GM19395 (cell line): ENCODE data around the gene BNC1.
"Not testable (repeated sequence)": the region's sequence is repeated elsewhere in the genome, so short reads cannot be mapped to it uniquely, and the experiment has no call there.

Experiments
- ATAC-seq: cut with Tn5 transposase; IDR thresholded peaks from one replicate; pipeline ENCODE4 v1.9.1; 2021; ENCODE audit warnings: mild to moderate bottlenecking, moderate library complexity; ENCODE audit not compliant: unreplicated experiment

BNC1 gene

DNA sequence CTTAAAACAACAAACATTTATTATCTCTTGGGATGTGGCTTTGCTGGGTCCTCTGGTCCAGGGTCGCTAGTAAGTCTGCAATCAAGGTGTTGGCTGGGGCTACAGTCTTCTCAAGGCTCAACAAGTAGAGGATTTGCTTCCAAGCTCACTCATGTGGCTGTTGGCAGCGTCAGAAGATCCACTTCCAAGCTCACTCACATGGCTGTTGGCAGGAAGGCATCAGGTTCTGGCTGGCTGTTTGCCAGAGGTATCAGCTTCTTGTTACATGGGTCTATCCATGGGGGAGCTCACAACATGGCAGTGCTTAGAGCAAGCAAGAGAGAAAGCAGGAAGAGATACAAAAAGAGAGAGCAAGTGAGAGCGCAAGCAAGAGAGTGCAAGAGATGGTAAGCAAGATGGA, 15.0 kb upstream of the BNC1 start:
- ATAC-seq, result no peak

DNA sequence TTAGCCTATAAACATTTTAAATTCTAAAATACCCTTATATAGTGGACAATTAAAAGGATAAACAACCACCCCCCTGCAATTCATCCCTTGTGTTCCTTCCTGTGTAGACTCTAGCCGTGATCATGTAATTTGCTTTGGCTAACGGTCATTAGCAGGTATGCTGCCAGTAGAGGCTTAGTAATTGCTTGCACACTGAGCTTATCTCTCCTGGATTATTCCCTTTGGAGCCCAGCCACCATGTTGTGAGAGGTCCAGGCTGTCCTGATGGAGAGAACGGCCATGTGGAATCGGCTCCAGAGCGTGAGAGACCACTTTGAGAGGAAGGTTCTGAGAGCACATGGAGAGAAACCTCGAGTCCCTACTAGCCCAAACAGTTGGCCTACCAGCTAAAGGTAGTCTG, 11.0 kb upstream of the BNC1 start:
- no peak for ATAC-seq

DNA sequence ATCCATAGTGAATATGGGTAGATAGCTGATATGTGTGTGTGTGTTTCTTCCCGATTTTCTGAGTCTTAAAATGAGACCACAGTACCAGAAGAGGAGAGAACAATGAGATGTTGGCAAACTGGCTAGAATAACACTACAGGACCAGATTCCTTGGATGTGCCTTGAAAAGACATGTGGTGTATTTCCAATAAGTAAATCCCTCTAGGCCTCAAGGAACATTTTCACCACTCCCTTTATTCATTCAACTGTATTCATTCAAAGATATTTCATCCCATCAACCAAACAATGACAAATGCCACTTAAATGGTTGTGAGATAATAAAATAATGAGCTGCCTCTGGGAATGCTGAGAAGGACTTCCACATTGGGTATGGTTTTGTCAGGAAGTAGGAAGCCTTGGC, 8.7 kb upstream of the BNC1 start:
- ATAC-seq, result no peak

DNA sequence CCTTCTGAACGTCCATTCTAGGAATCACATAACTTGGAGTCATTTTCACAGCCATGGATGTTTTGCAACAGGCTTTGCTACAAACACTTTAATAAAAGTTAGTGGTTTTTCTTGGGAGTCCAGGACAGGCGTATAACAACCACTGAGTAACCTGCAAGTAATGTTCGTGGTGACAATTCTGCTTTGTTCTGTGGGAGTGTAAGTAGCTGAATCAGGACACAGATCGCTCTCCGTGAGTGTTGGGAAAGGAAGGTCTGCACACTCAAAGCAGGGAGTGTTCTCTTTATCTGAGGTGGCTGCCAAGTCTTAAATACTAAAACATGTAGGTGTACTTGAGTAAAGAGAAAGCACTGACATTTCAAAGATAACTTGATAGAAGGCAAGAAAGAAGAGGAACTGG, 7.9 kb upstream of the BNC1 start:
- ATAC-seq, result no peak

DNA sequence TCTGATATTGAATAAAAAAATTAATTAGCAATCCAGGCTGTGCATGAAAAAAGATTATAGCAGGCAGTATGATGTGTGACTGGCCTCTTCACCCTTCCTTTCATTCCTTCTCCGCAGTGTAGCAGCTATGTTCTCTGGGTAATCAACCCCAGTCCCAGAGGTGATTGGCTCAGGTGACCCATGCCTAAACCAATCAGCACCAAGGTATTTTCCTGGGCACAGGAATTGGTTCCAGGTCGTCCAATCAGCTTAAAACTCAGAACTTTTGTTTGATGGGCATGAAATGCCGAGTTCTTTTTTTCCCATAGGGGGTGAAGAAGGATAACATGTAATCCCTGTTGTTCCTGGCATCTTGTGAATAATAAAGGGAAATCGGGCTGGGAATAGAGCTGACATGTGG, 5.8 kb upstream of the BNC1 start:
- ATAC-seq, result no peak

DNA sequence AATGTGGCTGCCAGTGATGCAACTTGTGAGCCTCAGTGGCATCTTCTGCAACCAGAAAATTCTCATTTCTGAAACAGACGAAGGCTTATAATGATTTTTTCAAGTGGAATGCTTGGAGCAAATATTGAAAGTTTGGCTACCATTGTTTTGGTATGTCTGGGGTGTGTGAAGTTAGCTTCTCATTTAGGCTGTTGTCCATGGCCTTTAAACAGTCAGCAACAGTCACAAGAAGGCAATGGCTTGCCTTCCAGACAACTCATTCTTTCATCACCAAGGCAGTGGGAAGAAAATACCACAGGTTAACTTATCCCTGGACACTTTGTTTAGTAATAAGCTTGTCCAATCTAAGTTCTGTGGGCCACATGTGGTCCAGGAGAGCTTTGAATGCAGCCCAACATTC, 4.7 kb upstream of the BNC1 start:
- ATAC-seq, result no peak

DNA sequence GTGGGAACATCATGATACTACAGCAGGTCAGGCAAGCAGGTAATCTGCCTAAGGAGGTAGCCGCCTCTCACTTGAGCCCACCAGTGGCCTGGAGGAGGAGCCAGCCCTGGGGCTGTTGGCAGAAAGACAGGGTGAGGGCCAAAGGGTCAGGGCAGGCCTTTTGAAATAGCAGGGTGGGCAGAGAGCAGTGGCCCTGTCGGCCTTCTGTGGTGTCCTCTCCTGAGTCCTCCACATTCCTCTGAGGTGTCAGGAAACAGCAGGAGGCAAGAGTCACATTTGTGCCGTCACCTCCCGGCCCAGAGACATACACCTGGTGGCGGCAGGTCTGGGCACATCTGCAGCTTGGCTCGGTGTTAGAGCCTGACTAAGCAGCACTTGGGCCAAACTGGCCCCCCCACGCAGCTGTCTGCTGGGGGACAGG, 3.9 kb upstream of the BNC1 start:
- no peak for ATAC-seq

DNA sequence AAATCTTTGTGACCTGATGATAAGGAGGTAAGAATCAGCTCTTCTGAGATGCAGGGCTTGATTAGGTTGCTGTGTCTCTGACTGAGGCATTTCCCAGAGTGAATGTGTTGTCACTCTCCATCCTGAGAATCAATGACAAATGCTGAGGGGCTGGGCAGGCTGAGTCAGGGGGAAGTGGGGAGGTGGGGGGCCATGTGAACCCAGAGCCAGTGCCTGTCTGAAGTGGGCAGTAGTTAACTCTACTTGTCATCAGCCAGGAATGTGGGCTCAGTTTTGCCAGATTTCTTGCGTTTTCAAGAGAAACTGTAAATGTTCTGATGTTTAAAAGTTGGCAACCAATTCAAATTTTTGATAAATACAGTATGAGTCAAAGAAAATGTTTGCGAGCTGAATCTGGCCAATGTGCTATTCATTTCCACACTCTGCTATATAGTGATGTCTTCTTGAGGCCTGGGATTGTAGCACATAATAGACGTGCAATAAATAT, 3.1 kb upstream of the BNC1 start:
- no peak for ATAC-seq

DNA sequence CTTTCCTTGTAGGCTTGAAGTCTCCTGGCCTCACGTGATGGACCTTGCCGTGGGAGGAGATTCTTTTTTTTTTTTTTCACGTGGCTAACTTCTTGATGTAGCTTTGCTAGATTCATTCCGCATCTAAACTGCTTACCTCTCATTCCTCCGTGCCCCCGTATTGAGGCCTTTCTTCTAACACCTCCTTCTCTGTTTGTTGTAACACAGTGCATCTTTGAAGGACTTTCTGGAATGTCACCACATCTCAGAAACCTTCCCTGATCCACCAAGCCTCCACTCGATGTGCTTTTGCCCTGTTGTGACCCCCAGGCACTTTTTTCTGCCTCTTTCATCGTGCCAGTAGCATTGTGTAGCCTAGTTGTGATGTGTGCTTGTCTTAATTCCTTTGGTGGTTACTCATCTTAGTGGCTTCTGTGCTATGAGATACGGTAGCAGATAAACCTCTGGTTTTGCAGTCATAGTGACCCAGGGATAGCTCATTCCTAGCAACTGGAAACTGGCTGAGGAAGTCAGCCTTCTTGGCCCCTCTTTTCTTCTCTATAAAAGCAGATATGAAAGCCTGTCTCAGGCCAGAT, 1.6 kb upstream of the BNC1 start:
- ATAC-seq, result no peak

DNA sequence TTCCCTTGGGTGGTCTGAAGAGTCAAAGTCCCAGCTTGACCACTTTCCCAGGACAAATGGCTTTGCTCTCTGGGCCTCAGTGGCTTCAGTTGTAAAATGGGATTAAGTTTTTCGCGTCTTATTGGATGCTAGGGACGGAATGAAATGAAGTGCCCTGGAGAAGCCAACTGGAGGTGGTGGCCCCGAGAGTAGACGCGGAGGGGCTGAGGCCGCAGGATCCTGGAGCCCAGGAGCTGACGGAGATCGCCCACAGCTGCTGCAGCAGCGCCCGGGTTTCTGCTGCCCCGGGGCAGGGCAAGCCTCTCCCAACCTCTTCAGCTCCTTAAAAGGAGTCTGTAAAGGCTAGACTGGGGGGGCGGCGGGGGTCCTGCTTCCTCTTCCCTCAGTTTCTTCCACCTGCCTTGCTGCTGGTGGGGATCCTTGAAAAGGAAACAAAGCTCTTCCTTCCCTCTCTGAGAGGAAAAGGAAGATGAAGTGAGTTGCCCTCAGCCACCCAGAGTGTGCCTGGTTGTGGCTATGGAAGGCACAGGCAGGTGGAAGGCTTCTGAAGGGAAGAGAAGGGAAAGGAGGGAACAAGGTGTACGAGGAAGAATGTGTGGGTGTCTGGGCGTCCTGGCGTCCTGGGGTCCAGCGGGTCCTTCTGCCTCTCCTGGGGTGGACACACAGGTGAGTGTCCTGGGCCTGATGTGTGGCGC, 967 bp upstream of the BNC1 start:
- ATAC-seq, result no peak

DNA sequence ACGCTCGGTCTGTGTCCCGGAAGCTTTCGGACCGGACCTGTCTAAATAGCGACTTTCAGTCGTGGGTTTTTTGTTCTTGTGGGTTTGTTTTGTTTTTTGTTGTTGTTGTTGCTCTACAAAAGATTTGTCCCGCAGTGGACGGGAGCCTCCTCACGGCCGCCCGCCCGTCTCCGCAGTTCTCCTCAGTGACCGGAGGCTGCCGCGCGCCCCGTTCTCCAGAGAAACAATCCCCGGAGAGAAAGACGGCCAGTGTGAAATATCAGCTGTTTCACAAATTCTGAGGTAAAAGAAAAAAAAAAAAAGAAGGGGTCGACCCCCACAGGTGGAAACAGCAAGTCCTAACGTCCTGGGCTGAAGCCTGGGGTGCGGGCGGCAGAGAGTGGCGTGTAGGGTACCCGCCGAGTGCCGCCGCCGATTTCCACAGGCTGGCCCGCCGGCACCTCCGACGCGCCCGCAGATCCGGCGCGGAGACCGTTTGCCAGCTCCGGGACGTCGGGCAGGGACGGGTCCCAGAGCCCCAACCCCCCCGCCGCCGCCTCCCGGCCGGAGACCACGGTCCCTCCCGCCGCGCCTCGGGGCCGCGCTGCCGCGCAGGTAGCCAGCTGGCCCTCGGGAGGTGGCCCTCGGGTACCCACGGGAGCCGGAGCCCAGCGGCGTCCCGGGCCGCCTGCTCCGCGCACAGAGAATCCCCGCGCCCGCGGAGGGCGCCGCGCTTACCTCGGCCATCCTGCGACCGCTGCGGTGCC, 478 bp downstream of the BNC1 start:
- ATAC-seq, result no peak

DNA sequence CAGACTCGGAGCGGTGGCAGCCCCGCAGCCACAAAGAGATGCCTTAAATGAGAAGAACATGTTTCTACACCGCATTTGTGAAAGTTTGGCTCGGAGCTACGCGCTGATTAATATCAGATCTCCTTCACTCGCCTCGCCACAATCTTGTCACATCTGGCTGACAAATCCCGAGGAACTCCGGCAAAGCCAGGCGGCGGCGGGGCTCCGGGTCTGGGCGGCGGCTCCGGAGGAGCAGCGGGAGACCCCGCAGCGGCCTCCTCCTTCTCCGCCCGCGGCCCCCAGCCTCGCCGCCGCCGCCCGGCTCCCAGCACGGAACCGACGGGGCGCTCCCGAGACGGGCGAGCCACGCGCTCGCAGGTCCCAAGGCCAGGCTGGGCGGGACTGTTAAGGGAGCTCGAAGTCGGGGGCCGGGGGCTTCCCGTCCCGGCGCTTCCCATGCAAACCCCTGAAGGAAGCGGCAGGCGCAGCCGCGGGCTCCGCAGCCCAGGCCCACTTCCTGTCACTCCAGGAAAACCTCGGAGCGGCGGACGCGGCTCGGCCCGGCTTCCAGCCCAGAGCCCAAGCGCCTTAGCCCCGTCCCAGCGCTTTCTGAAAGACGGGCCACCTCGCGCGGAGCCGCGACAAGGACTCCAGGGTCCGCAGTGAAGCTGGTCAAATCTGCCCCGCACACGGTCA, 1.2 kb downstream of the BNC1 start:
- no peak for ATAC-seq

DNA sequence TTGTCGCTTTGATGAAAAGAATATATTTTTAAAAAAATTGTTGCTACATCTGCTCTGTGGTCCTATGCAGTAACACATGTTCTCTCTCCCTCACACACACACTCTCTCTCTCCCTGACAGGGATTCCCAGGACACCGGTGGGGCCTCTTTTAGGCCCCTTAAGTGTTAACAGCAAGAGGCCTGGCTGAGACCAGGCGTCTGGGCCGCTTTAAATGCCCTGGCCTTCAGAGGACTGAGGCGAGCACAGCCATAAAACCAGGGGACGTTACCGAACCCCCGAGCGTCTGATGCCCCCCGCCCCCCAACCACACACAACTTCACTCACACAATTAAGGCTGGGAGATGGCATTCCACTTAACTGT, 1.7 kb downstream of the BNC1 start:
- ATAC-seq, result no peak

DNA sequence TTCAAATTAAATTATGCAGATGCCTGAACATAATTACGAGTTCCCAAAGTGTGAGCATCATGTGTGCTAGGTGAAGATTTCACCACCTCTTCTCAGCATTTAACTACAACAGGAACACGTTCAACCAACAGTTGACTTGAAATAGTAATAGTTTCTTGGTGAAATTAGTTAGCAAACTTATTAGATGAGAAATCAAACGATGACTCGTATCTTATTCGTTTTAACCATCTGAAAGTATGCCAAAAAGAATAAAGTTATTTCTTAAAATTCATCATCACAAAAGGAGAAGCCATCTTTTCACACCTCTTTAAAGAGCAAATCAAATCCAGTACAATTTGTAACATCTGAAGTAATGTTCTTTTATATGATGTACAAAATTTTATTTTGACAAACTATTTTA, 2.3 kb downstream of the BNC1 start:
- ATAC-seq, result no peak

DNA sequence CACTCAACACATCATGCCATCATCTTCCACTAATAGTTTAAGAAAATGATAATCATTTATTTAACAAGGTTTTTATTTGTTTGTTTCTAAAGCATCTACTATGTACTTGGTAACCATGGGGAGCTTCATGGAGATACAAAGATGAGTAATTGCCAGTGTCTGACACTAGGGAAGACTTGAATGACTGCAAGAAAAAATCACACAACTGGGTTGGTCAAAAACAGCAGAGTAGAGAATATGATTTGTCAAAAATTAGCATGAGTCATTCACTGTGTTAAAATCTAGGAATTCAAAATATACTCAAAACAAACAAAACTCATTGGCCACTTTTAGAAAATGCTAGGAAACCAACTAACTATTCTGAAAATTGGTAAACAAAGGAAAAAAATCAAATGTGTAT, 6.3 kb downstream of the BNC1 start:
- no peak for ATAC-seq

DNA sequence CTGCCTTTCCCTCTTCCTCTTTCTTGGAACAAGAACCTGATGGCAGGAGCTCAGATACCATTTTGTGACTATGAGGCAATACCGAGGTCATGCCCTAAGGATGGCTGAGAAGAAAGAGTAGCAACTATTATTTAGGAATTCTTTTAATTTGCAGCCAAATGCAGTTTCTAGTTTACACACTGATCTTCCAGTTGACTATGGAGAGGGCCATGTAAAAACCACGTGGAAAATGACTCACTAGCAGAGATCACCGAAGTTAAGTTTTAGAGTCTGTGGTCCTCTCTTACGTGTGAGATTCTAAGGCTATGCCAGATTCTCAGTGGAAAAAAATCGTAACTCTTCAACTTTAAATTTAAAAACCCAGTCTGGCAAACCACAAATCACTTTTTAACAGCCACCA, 7.8 kb downstream of the BNC1 start:
- ATAC-seq, result no peak

DNA sequence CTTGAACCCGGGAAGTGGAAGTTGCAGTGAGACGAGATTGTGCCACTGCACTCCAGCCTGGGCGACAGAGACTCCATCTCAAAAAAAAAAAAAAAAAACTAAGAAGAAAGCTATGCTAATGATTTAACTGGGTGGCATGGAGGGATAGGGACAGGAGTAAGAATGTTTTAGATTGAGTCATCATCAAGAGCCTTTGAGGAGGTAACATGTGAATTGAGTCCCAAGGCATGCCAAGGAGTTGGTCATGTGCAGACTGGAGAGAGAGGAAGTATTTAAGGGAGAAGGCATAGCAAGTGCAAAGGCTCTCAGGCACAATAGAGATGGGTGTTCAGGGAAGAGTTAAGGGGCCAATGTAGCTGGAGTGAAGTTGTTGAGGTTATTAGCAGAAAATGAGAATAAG, 9.1 kb downstream of the BNC1 start:
- no peak for ATAC-seq

DNA sequence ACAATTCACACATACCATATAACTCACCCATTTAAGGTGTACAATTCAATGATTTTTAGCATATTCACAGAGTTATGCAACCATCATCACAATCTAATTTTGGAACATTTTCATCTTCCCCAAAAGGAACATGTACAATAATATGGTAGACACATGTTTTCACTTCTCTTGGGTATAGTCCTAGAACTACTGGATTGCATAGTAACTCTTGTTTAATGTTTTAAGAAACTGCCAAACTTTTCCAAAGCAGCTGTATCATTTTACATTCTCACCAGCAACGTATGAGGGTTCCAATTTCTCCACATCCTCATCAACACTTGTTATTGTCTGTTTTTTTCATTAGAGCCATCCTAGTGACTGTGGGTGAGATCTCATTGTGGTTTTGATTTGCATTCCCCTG, 14.3 kb downstream of the BNC1 start:
- no peak for ATAC-seq

DNA sequence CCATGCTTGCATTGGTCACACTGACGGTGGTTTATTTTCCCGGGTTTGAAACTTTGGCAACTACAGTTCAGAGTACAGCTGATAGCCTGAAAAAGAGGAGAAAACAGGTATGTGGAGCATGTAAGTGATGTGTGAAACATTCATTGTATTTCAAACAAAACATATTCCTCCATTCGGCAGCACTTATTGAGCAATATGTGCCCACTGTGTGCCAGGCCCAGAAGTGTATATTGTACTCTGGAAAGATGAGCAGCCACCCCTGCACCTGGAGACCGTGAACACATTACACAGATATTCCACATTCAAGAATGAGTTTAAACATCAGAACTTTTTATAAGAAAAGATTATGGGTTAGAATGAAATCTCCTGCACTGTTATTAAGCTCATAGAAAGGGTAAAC, 16.3 kb downstream of the BNC1 start:
- no peak for ATAC-seq

DNA sequence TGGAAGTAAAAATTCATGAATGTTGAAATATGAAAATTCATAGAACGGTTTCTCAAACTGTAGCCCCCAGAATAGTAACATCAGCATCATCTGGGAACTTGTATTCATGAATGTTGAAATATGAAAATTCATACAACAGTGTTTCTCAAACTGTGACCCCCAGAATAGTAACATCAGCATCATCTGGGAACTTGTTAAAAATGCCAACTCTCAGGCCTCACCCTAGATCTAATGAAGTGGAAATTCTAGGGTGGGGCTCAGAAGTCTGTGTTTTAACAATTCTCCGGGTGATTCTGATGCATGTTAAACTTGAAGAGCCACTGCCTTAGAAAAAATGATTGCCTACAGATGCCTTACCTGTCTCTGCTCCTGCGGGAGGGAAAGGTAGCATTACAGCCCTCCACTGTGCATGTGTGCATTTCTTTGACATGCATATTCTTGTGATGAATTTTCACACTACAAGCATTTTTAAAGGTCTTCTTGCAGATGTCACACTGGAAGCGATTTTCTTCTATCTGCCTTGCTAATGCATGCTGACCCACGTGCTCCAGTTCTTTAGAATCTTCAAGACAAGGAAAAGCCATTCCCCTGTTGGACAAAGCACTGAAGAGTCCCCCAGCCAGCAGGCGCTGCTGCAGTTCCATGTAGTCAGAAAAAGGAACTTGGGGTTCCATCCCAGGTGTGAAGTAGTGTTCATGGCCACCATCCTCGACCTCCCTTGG, 21.7 kb downstream of the BNC1 start:
- ATAC-seq, result no peak

DNA sequence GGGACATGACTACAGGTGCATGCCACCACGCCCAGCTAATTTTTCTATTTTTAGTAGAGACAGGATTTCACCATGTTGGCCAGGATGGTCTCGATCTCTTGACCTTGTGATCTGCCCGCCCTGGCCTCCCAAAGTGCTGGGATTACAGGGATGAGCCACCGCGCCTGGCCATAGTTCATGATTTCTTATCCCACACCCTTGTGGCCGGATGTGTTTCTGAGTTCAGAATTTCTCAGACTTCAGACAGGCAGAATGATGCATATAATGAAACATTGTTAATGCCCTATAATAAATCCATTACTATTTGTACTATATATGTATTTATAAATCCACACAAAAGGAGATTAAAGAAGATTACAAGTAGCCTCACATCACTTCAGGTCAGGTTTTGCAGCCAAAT, 22.3 kb downstream of the BNC1 start:
- ATAC-seq, result not testable (repeated sequence)
